GM23338 (cell line): ENCODE data around the gene SFSWAP. TPM values are rescaled to one million over a fixed set of nuclear protein-coding genes. Genes with fewer than 3 reads are reported as not detected.
A peak's percentile ranks its signal among the peaks of the same experiment; 100 is the strongest.

ENCODE experiments used
- ATAC-seq: fragments of 200-7000 bp; cut with Tn5 transposase; 3 replicates; pipeline ENCODE4 v1.9.1; 2020
- DNase-seq: peaks from one replicate; pipeline ENCODE4 v3.0.0-alpha.2; 2015; ENCODE audit warnings: low spot score
- H2AFZ ChIP-seq: fragments of 200-600 bp; sonication (generic); 2 replicates; pipeline ENCODE4 v1.8.0; 2016; ENCODE audit warnings: antibody characterized with exemption, mild to moderate bottlenecking, moderate library complexity
- H3F3A ChIP-seq: fragments of 200-600 bp; sonication (generic); replicated peaks from 2 replicates; pipeline ENCODE4 v1.8.0; 2017; ENCODE audit warnings: antibody characterized with exemption, mixed run types, low read depth
- H3K27ac ChIP-seq: fragments of 200-600 bp; sonication (generic); 2 replicates; pipeline ENCODE4 v1.6.1; 2016; ENCODE audit warnings: low read depth
- H3K27me3 ChIP-seq: fragments of 200-600 bp; sonication (generic); 2 replicates; pipeline ENCODE4 v1.8.0; 2016; ENCODE audit warnings: mild to moderate bottlenecking, mixed run types, moderate library complexity; ENCODE audit not compliant: insufficient read depth
- H3K36me3 ChIP-seq: fragments of 200-600 bp; sonication (generic); 2 replicates; pipeline ENCODE4 v1.8.0; 2016; ENCODE audit warnings: mild to moderate bottlenecking; ENCODE audit not compliant: insufficient read depth
- H3K4me1 ChIP-seq: fragments of 200-600 bp; sonication (generic); 2 replicates; pipeline ENCODE4 v1.8.0; 2016; ENCODE audit warnings: mild to moderate bottlenecking, moderate library complexity; ENCODE audit not compliant: insufficient read depth
- H3K4me2 ChIP-seq: fragments of 200-600 bp; sonication (generic); 2 replicates; pipeline ENCODE4 v1.7.1; 2017; ENCODE audit warnings: mixed run types
- H3K4me3 ChIP-seq: fragments of 200-600 bp; sonication (generic); 2 replicates; pipeline ENCODE4 v1.6.1; 2016; ENCODE audit warnings: mixed run types
- H3K79me2 ChIP-seq: fragments of 200-600 bp; sonication (generic); replicated peaks from 2 replicates; pipeline ENCODE4 v1.8.0; 2017; ENCODE audit warnings: mild to moderate bottlenecking; ENCODE audit not compliant: insufficient read depth
- H3K9me2 ChIP-seq: fragments of 200-600 bp; sonication (generic); 2 replicates; pipeline ENCODE4 v1.8.0; 2017; ENCODE audit not compliant: insufficient read depth
- H4K20me1 ChIP-seq: fragments of 200-600 bp; sonication (generic); replicated peaks from 2 replicates; pipeline ENCODE4 v1.8.0; 2017; ENCODE audit warnings: mild to moderate bottlenecking; ENCODE audit not compliant: insufficient read depth
- H3K27ac Mint-ChIP-seq: 2 replicates; pipeline ENCODE4 v1.8.0; 2020; ENCODE audit warnings: inconsistent platforms, mild to moderate bottlenecking, moderate library complexity, mixed read lengths
- H3K27me3 Mint-ChIP-seq: 3 replicates; pipeline ENCODE4 v1.8.0; 2022; ENCODE audit warnings: low read depth, mild to moderate bottlenecking, moderate library complexity, mixed read lengths, inconsistent platforms; ENCODE audit not compliant: insufficient read depth, poor library complexity
- H3K36me3 Mint-ChIP-seq: 3 replicates; pipeline ENCODE4 v1.8.0; 2021; ENCODE audit warnings: low read depth, mild to moderate bottlenecking, inconsistent platforms, moderate library complexity, mixed read lengths
- H3K4me1 Mint-ChIP-seq: 3 replicates; pipeline ENCODE4 v1.8.0; 2020; ENCODE audit warnings: mild to moderate bottlenecking, inconsistent platforms, mixed read lengths
- H3K4me3 Mint-ChIP-seq: 3 replicates; pipeline ENCODE4 v1.8.0; 2021; ENCODE audit warnings: moderate library complexity, mild to moderate bottlenecking, inconsistent platforms, mixed read lengths
- H3K9me3 Mint-ChIP-seq: 3 replicates; pipeline ENCODE4 v1.8.0; 2020; ENCODE audit warnings: moderate library complexity, mild to moderate bottlenecking, inconsistent platforms, mixed read lengths
- ZNF331 ChIP-seq: fragments of 250-450 bp; sonication (Bioruptor Pico); IDR thresholded peaks from 2 replicates; pipeline ENCODE4 v1.5.0; 2020; ENCODE audit warnings: low read depth, mild to moderate bottlenecking, moderate library complexity
- ZNF462 ChIP-seq: fragments of 250-450 bp; sonication (Bioruptor Pico); IDR thresholded peaks from 2 replicates; pipeline ENCODE4 v1.5.0; 2020; ENCODE audit warnings: mild to moderate bottlenecking, moderate library complexity
- polyA plus RNA-seq: library from polyadenylated mRNA; unstranded; fragments of >200 nt; fragmentation: Nextera tagmentation; extraction: Ambion mirVana; gene quantifications from 2 replicates; pipeline ENCODE4 v1.2.1, GENCODE V29; 2016
- total RNA-seq: library from RNA; depleted of rRNA; stranded (reverse); fragments of >200 nt; shearing (Covaris generic); gene quantifications from 2 replicates; pipeline ENCODE4 v1.2.3, GENCODE V29; 2014
- TF ChIP-seq, protein P1 (sequence below): IDR thresholded peaks from 2 replicates; pipeline ENCODE4 v1.6.1; 2016; ENCODE audit warnings: antibody characterized with exemption

Gene SFSWAP
- total and polyA plus RNA-seq, 2 experiments from 2014 or later: 41.0 to 49.8 TPM

GRCh38 chr12:131832321-131833231 lies 121.7 kb downstream of the SFSWAP start:
- peaks cover 26% of the 10 kb centered on the region for H3K27me3 ChIP-seq
- no peak for TF ChIP-seq ZNF462
- no peak for TF ChIP-seq ZNF331 (CRISPR knock-in tag)
- TF ChIP-seq, protein P1, sequence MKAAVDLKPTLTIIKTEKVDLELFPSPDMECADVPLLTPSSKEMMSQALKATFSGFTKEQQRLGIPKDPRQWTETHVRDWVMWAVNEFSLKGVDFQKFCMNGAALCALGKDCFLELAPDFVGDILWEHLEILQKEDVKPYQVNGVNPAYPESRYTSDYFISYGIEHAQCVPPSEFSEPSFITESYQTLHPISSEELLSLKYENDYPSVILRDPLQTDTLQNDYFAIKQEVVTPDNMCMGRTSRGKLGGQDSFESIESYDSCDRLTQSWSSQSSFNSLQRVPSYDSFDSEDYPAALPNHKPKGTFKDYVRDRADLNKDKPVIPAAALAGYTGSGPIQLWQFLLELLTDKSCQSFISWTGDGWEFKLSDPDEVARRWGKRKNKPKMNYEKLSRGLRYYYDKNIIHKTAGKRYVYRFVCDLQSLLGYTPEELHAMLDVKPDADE: no peak
- no peak overlapping the region for H3K4me3 ChIP-seq
- peak overlapping the region; percentile 29; the same call in 1 of the 3 replicates for H3K4me3 Mint-ChIP-seq
- no peak overlapping the region for H2AFZ ChIP-seq
- H3K27me3 Mint-ChIP-seq: peaks cover 13% of the 10 kb centered on the region
- H3K27ac ChIP-seq: no peak overlapping the region
- ATAC-seq: no peak
- no peak for DNase-seq
- H3K4me2 ChIP-seq: no peak overlapping the region
- H3K4me1 Mint-ChIP-seq: peaks cover 9% of the 10 kb centered on the region
- no peaks in the 10 kb centered on the region for H3K36me3 Mint-ChIP-seq
- H3F3A ChIP-seq: 0 out of 2 replicates have a peak, but pooled peaks cover 3% of the 10 kb centered on the region
- no peaks in the 10 kb centered on the region for H3K36me3 ChIP-seq
- H3K4me1 ChIP-seq: peaks cover 7% of the 10 kb centered on the region; the same call in 1 of the 2 replicates
- no peaks in the 10 kb centered on the region; the same call in 1 of the 2 replicates for H4K20me1 ChIP-seq
- H3K79me2 ChIP-seq: no peaks in the 10 kb centered on the region; the same call in 1 of the 2 replicates
- H3K27ac Mint-ChIP-seq: peak overlapping the region; percentile 62; the same call in 1 of the 2 replicates
- H3K9me3 Mint-ChIP-seq: no peaks in the 10 kb centered on the region
- H3K9me2 ChIP-seq: no peaks in the 10 kb centered on the region
